GM19455 (cell line): ENCODE data around the gene IER5.
A peak's percentile ranks its signal among the peaks of the same experiment; 100 is the strongest.

Source experiments
- ATAC-seq: cut with Tn5 transposase; IDR thresholded peaks from one replicate; pipeline ENCODE4 v1.9.1; 2021; ENCODE audit not compliant: unreplicated experiment

Gene IER5

GRCh38 chr1:181076852-181077251 is 11.6 kb upstream of the IER5 start:
- no peak for ATAC-seq

GRCh38 chr1:181077576-181078242 is 10.8 kb upstream of the IER5 start:
- no peak for ATAC-seq

DNA sequence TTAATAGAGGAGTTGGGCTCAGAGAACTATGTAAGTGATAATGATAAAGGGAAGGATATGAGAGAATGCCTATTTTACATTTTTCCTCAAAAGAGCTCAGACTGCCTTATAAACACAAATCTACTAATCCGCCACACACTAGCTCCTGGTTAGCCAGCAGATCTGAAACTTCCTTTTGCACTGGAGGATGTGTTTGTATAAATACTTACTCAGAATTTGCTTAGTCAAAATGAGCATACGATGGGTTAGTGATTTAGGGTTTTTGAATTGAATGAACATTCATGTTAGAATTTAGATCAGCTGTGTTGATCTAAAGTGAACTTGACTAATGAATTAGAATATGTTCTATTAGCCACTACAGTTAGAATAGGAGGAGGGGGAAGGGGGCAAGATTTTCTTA is 9.1 kb upstream of the IER5 start:
- no peak for ATAC-seq

GRCh38 chr1:181079920-181080319 is 8.6 kb upstream of the IER5 start:
- no peak for ATAC-seq

GRCh38 chr1:181080556-181080955 is 7.9 kb upstream of the IER5 start:
- ATAC-seq: no peak

GRCh38 chr1:181081395-181081794 is 7.1 kb upstream of the IER5 start:
- ATAC-seq: no peak

DNA sequence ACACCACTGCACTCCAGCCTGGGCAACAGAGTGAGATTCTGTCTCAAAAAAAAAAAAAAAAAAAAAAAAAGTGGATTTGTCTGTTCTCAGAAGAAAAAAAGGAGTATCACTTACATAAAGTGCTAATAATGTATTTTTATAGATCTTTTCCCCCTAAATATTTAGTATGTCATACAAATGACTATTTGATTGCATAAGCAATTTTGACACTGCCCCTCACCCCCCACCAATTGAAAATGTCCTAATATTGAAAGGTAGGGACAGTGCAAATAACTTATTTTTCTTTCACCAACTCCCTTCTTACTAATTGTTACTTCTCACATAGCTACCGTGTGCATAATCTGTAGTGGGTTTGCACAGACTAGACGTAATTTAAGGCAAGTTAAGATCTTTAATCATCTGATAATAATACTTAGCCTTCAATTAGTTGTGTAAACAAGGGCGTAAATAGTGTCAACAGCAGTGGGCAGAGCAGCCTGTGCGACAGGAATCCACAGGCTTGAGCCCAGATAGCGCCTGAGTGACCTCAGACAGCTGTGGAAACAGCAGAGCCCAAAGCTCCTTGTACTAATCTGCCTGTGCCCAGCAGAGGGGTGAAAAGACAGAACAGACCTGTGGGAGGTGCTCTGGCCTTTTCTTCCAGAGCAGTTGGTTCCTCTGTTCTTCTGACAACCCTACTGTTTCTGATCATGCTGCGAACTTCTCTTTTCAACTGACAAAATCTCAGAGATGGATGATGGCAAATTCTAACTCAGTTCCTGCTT is 4.5 kb upstream of the IER5 start:
- ATAC-seq: no peak

DNA sequence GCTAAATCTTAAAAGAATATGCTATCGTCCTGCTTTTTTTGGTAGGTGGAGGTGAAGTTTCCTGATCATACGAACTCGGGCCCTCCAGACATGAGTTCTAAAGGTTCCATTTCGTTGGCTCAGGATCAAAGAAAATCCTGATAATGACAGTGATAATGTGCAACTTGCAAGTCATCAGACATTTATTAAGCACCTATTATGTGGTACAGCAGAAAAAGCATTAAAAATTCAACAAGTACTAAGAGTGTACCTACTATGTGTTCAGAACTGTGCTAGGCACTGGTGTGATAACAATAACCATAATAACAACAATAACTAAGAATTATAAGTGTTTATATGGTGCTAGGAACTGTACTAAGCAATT is 3.9 kb upstream of the IER5 start:
- ATAC-seq: no peak

- ATAC-seq: no peak
Observed at GRCh38 chr1:181086091-181086490, 2.4 kb upstream of the IER5 start.

DNA sequence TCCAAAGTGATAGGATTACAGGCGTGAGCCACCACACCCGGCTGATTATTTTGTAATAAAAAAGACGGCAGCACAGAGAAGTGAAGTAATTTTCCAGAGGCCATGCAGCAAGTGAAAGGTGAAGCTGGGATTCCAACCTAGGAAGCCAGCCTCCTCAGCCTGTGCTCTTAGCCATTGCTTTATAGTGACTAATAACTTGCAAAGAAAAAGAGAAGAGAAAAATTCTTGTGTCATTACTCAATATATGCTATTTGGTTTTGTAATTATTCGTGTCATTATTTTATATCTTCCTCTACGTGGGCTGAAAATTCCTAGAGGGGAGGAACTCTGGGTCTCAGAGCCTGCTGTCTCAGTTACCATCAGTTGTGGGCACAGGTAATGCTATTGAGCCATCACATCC is 1.6 kb upstream of the IER5 start:
- no peak for ATAC-seq

DNA sequence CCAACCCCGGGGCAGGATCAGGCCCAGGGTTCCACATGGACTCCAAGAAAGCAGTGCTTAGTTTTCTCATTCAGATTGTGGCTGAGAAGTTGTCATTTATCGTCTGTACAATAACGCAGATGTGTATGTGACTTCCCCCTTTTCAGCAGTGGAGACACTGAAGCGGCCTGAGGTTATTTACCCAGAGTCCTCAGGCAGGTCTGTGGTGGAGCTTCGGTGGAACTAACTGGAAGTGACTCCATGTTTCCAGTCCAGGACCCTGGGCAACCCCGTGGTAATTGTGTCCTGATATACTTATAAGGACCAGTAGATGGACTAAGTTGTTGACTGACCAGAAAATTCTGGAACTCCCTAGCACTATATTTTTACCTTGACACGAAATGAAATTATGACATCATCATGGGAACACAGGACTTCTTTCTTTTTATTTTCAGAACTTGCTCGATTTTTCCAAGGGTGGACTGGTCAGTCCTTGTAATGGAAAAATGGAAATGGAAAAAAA is 1.0 kb upstream of the IER5 start:
- ATAC-seq: no peak

- peak; percentile 9 for ATAC-seq
Observed at GRCh38 chr1:181089017-181089675, 646 bp downstream of the IER5 start.

- peak; percentile 30 for ATAC-seq
Observed at GRCh38 chr1:181089676-181090544, 1.4 kb downstream of the IER5 start.

DNA sequence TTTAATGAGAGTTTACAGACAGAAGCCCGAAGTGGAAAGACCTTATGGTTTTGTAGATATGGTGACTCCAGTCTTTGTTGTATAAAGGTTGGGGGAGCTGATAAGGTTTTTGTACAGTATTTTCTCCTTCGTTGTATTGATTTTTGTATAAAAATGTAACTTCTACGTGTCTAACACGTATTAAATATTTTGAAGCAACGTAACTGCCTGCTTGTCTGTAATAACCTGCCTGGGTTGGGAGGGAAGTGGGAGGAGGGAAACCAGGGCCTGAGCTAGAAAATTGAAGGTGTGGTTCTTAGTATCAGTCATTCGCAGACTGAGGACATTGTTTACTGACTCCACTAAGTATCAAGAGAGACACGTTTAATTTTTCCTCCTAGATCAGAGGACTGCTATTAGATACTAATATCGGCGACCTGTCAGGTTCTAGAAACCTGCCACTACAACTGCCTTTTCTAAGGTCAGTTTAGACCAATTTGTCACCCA is 2.2 kb downstream of the IER5 start:
- ATAC-seq: no peak

DNA sequence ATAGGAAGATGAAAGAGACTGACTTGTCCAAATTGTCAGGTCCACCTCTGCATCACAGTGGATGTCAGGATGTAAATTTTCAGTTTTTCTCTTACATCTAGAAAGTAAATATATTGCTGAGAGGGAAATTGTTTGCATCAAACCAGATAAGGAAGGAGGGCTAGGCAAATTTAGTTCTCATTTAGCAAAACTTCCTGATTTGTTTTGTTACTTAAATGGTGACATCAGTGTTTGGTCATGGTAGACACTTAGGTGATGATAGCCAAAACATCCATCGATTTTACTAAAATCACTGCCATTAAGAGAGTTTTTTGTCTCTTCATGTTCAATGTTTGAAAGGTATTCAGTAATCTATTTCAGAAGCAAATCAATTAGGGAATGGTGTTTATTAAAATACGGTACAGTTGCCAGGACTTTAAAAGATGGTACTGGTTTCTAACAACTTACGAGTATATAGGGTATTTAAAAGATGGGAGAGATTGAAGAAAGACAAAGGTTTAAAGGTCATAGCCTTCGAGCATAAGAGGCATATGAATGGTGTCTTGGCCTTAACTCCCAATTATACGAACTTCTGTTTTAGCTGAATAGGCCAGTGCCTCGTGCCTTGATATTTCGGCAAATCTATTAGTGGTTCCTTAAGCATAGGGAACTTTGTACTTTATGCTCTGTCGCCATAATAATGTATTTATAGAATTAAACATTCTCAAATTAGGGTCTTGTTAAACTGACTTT is 3.0 kb downstream of the IER5 start:
- no peak for ATAC-seq

DNA sequence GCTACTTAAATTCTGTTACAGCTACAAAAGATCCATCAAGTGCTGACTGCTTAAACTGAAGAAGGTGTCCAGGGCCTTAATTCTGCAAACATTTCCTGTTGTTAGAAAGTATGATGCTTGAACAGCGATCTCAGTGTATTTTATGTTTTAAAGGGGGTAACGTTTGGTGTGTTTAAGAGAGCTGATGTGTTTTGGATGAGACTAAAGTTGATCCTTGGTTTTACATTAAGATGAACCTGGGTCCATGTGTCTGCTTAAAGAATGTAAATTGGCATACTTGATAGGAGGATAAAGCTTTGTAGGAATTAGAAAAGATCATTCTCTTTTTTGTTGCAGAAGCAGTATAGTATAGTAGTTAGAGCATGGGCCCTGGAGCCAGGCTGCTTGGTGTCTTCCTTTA is 3.6 kb downstream of the IER5 start:
- ATAC-seq: no peak

DNA sequence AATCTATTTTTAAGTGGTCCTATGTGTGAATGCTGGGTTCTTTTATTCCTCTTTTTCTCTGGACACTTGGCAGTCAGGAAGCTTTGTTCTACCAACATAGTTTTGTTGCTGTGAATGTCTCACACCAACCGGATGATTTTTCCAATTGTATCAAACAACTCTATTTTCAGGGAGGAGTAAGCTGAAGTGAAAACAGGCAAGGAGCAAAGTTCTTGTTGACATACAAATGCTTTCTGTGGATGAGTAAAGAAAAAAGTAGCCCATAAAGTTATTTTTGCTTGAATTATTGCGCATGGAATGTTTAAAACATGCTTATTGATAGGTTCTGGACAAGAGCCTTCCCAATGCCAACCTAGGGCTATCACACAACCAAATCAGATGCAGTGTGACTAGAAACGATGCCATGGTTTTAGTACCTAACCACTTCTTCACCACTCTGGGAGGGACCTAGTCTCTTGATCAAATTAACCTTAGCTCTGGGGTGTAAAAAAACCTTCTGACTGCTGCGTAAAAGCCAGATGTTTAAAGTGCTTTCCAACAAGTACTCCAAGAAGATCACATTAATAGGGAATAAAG is 4.5 kb downstream of the IER5 start:
- ATAC-seq: no peak

GRCh38 chr1:181094416-181095212 is 6.1 kb downstream of the IER5 start:
- ATAC-seq: no peak

DNA sequence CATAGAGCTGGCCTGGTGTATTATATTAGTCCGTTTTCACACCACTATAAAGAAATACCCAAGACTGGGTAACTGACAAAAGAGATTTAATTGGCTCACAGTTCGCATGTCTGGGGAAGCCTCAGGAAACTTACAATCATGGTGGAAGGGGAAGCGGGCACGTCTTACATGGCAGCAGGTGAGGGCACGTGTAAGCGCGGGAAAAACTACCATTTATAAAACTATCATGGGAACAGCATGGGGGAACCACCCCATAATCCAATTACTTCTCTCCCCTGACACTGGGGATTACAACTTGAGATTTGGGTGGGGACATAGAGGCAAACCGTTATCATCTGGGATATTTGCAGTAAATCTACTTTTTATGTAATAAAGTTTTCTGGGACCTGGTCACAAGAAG is 6.8 kb downstream of the IER5 start:
- no peak for ATAC-seq
